Stimulated activated naive CD4-positive, alpha-beta T cell treated with Interleukin-2 at 50 U/mL for 16 hours (primary cell): ENCODE results near the gene CSNK1A1L.

Experiments used
- DNase-seq: peaks from one replicate; lab custom pipeline; 2025; lab: John Stamatoyannopoulos, UW

The CSNK1A1L gene

DNA sequence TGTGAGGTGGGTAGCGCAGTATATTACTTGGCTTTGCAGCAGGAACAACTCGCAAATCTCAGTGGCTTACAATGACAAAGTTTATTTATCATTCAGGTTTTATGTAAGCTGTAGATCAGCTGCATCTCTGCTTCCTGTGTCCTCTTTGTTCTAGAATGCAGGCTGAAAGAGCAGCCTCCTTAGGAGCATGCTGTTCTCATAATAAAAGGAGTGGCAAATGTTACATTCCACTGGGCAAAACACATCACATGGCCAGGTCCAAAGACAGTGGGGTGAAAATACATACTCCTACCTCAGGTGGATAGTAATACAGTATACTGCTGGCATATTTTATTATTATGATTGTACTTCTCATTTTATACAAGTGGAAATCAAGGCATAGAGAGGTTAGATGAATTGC, 1.2 kb upstream of the CSNK1A1L start:
- DNase-seq: no peak

DNA sequence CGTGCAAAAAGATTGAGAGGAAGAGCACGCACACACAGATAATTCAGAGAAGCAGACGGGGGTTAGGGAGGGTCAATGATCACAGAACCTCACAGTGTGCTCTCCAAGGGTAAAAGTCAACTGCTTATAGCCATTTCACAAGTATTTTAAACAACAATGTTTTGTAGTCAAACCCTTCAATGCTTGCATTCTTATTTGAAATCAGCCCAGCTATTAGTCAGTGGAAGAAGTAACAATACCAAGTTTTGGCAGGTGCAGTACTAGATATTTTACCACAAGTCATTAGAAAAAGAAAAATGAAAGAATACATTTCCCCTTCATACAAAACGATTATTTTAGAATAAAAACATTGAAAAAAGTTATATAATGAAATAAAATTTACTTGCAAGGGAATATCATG, 2.6 kb downstream of the CSNK1A1L start:
- no peak for DNase-seq

- DNase-seq: no peak
Measured at GRCh38 chr13:37101201-37101600, 4.3 kb downstream of the CSNK1A1L start.

DNA sequence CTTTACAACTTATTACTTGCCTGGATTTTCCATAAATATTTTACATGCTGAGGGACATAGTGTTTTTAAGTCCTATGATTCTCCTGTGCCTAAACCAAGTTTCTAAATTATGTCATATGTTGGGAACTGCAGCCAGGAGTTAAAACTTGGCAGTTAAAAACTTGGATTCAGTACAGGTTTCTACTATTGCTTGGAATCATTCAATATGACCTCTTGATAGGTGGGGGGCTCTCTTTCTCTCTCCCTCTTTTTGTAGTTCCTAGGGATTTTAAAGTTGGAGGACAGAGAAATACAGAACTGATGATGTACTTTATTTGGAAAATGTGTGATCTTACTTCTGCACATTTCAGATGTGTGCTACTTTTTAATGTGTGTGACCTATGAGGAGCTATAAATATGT, 4.7 kb downstream of the CSNK1A1L start:
- DNase-seq: no peak

GRCh38 chr13:37097076-37097475, 8.4 kb downstream of the CSNK1A1L start:
- no peak for DNase-seq

- no peak for DNase-seq
Measured at GRCh38 chr13:37094840-37095239, 10.6 kb downstream of the CSNK1A1L start.

DNA sequence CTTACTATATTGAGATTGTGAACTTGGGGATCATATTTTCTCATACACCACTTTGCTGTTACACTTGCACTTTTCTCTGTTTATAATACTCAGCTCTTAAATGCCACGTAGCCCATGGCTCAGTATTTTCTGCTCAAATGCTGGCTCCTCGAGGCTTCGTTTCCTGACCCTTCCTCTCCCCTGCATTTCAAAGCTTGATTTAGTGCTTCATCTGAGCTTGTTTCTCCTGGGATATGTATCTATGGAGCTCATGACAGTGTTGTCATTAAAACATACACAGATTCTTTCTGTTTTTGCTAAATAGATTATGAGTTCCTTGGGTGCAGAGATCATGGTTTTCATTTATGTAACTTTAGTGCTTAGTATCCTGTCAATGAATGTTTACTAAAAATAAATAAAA, 11.4 kb downstream of the CSNK1A1L start:
- no peak for DNase-seq

DNA sequence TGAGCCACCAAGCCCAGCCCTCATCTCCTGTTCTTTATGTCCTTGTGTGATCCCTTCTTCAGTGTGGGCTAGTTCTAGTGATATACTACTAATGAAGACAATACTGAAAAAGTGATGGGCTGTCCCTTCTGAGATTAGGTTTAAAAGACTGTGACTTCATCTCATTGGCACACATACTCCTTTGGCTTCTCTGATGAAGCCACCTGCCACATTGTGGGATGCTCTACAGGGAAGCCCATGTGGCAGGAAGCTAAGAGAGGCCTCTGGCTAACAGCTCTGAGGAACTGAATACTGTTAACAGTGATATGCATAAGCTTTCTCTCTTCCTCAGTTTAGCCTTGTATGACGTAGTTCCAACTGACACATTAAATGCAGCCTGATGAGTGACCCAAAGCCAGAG, 13.6 kb downstream of the CSNK1A1L start:
- DNase-seq: no peak

DNA sequence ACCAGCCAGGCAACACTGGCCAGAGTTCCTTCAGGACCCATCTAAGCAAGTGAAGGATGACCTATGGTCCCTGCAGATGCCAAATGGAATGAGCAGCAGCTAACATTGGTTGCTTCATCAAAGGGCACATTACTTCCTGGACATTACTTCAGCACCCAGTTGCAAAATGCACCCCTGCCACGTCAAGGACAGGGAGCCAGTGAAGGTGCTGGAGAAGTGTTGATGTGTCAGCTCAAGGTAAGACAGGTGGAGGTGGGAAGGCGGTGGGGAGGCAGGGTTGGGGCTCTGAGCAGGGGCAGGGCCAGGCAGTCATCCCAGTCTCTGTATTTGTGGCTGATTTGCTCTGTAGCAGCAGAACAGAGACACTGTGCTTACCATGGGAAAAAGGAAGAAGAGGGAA, 14.6 kb downstream of the CSNK1A1L start:
- no peak for DNase-seq

DNA sequence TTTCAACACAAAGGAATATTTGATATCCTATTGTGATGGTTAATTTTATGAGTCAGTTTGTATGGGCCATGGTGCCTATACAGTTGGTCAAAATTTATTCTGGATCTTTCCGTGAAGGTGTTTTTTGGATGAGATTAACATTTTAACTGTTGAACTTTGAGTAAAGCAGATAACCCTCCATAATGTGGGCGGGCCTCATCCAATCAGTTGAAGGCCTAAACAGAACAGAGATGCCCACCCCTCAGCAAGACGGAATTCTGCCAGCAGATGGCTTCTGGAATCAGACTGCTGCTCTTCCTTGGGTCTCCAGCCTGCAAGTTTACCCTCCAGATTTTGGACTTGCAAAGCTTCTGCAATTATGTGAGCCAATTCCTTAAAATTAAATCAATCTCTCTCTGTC, 16.0 kb downstream of the CSNK1A1L start:
- DNase-seq: no peak

DNA sequence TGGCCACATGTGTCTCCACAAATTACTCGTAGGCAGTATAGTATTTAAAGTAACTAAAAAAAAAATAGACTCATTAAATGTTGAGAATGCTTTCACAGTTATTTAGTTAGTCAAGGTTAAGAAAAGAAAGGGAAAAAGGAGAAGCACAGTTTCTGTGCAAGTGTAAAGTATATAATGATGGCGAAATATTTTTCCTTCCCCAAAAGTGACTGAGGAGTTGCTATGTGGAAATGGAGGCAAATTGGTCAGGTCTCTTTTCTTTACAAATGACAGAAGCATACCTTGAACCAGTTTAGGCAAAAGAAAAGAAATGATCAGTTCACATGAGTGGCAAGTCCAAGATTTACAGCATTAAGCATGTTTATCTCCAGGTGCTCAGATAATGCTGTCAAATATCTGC, 18.0 kb downstream of the CSNK1A1L start:
- no peak for DNase-seq

GRCh38 chr13:37085606-37086005, 19.9 kb downstream of the CSNK1A1L start:
- DNase-seq: no peak

GRCh38 chr13:37076818-37077217, 28.6 kb downstream of the CSNK1A1L start:
- DNase-seq: no peak

DNA sequence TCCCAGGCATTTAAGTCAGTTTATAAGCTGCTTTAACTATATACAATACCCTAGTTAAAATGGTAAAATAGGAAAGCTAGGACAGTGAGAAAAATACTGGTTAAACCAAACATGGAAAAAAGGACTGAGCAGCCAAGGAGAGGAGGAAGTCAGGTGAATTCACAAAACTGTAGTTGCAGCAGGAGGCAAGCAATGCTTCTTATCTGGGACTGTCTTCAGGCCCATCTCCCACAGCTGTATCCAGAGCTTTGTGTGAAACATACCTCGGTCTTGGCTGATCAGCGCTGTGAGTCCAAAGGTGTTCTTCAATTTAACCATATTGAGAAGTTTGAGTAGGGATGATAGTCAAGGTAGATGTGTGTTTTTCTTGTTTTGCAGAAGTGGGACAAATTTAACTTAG, 30.3 kb downstream of the CSNK1A1L start:
- DNase-seq: no peak

- no peak for DNase-seq
Measured at GRCh38 chr13:37074703-37075102, 30.8 kb downstream of the CSNK1A1L start.

GRCh38 chr13:37072024-37072423, 33.4 kb downstream of the CSNK1A1L start:
- DNase-seq: no peak

GRCh38 chr13:37070956-37071355, 34.5 kb downstream of the CSNK1A1L start:
- no peak for DNase-seq

- no peak for DNase-seq
Measured at GRCh38 chr13:37070145-37070695, 35.2 kb downstream of the CSNK1A1L start.

- DNase-seq: no peak
Measured at GRCh38 chr13:37069597-37070103, 35.8 kb downstream of the CSNK1A1L start.

DNA sequence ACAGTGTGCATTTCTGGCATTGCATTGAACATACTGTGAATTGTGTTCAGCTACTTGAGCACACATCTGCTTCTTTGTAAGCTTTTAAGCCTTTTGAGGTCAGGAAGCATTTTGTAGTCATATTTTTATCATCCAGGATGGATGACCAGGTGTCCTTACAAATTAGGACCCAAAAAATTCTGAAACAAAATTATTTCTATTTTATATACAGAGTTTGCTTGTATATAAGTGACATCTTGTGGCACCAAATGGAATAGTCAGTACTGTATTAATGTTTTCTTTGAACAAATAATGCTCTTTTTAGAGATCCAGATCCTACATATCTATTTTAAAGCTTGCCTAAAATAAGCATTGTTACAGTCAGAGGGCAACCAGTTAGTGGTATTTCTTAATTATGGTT, 36.5 kb downstream of the CSNK1A1L start:
- no peak for DNase-seq

- DNase-seq: no peak
Measured at GRCh38 chr13:37067874-37068273, 37.6 kb downstream of the CSNK1A1L start.

- DNase-seq: no peak
Measured at GRCh38 chr13:37065890-37066526, 39.5 kb downstream of the CSNK1A1L start.

DNA sequence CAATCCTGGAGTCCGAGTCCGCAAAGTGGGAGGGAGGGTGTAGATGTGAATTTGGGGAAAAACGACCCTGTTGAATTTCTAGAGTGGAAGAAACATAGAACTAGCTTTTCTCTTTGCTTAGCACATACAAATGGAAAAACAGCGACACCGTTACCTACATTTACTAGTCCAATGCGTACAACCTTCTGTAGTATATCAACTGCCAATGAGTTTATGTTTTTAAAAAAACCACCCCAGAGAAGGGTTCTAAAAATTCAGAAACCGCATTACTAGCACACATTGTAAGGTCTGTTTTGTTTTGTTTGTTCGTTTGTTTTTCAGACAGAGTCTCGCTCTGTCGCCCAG, 45.6 kb downstream of the CSNK1A1L start:
- no peak for DNase-seq
